Endothelial cell of umbilical vein (primary cell): Measurements from ENCODE around the gene CHSY1. TPM values are rescaled to one million over a fixed set of nuclear protein-coding genes. Genes with fewer than 3 reads are reported as not detected.
A peak's percentile ranks its signal among the peaks of the same experiment; 100 is the strongest.

Experiments
- BruUV-seq: library from RNA; stranded (reverse); fragments of 400-500 nt; replicated peaks from 2 replicates; lab custom pipeline; 2021; lab: Mats Ljungman, UMichigan
- CTCF ChIA-PET: fragments of 300-600, 350-600 bp; sonication (Branson Sonifier 250); formaldehyde crosslinking; loops from one replicate; lab custom pipeline; 2021; ENCODE audit warnings: antibody characterized with exemption, inconsistent platforms; lab: Charles Lee
- POLR2A ChIA-PET: fragments of 300-600, 350-600 bp; sonication (Branson Sonifier 250); formaldehyde crosslinking; loops from one replicate; lab custom pipeline; 2021; ENCODE audit warnings: antibody characterized with exemption, inconsistent platforms; lab: Charles Lee
- DNase-seq: peaks from one replicate; pipeline ENCODE4 v3.0.0-alpha.2; 2011; ENCODE audit warnings: low read depth, low spot score
- FAIRE-seq: peaks from 2 replicates; lab custom pipeline; 2011; peaks lifted over from hg19 to GRCh38; lab: Jason Lieb, UNC
- H2AFZ ChIP-seq: 2 replicates; pipeline ENCODE4 v1.6.0; 2012; ENCODE audit warnings: low read depth, low read length, control low read depth, inconsistent platforms
- H3K27ac ChIP-seq: 2 replicates; pipeline ENCODE4 v1.5.1; 2011; ENCODE audit warnings: low read depth, mild to moderate bottlenecking, control low read depth, low read length, moderate library complexity; ENCODE audit not compliant: insufficient read depth
- H3K27me3 ChIP-seq, 2 experiments: 2 replicates each; pipeline versions ENCODE4 v1.6.0 to v1.6.1; 2011; ENCODE audit warnings: low read length in 2 of 2, mixed read lengths in 1 of 2; ENCODE audit not compliant: control insufficient read depth in 2 of 2, insufficient read depth in 2 of 2
- H3K36me3 ChIP-seq, 2 experiments: 2 replicates in 1 of 2; 3 replicates in 1 of 2; pipeline ENCODE4 v1.5.1; 2011; ENCODE audit warnings: low read length in 2 of 2, mild to moderate bottlenecking in 1 of 2, moderate library complexity in 1 of 2; ENCODE audit not compliant: control insufficient read depth in 2 of 2, insufficient read depth in 2 of 2; ENCODE audit errors: extremely low read depth in 1 of 2
- H3K4me1 ChIP-seq: 3 replicates; pipeline ENCODE4 v1.5.1; 2011; ENCODE audit warnings: mild to moderate bottlenecking, low read length; ENCODE audit not compliant: control insufficient read depth, insufficient read depth; ENCODE audit errors: extremely low read depth
- H3K4me2 ChIP-seq: 2 replicates; pipeline ENCODE4 v1.6.1; 2011; ENCODE audit warnings: low read length, control low read depth, mixed read lengths; ENCODE audit not compliant: insufficient read depth
- H3K4me3 ChIP-seq, 3 experiments: fragments of 200-600 bp in 1 of 3; sonication (generic), shearing (Covaris generic) in 1 of 3; replicated peaks in 1 of 3; 2 replicates each; pipeline ENCODE4 v1.5.1; 2011 to 2016; ENCODE audit warnings: control low read depth in 3 of 3, low read length in 3 of 3, mild to moderate bottlenecking in 2 of 3, inconsistent platforms in 1 of 3, low read depth in 1 of 3, moderate library complexity in 1 of 3; ENCODE audit not compliant: insufficient read depth in 1 of 3
- H3K79me2 ChIP-seq: 2 replicates; pipeline ENCODE4 v1.6.0; 2012; ENCODE audit warnings: low read length, inconsistent platforms; ENCODE audit not compliant: control insufficient read depth, insufficient read depth
- H3K9ac ChIP-seq: replicated peaks from 2 replicates; pipeline ENCODE3; 2011; ENCODE audit warnings: low read length, control low read depth; ENCODE audit not compliant: insufficient read depth; ENCODE audit errors: extremely low read depth
- H3K9me1 ChIP-seq: replicated peaks from 3 replicates; pipeline ENCODE4 v1.6.0; 2011; ENCODE audit warnings: mild to moderate bottlenecking, low read length; ENCODE audit not compliant: control insufficient read depth, insufficient read depth; ENCODE audit errors: extremely low read depth
- H3K9me3 ChIP-seq: replicated peaks from 2 replicates; pipeline ENCODE4 v1.5.1; 2012; ENCODE audit warnings: low read length, inconsistent platforms; ENCODE audit not compliant: control insufficient read depth, insufficient read depth
- H4K20me1 ChIP-seq: replicated peaks from 2 replicates; pipeline ENCODE3; 2011; ENCODE audit warnings: mild to moderate bottlenecking, low read length; ENCODE audit not compliant: control insufficient read depth, insufficient read depth; ENCODE audit errors: extremely low read depth
- CTCF ChIP-seq, 2 donors: IDR thresholded peaks; 1 replicate in 1 of 2; 2 replicates in 1 of 2; pipeline ENCODE4 v1.5.1; 2011; ENCODE audit warnings: low read length in 2 of 2, mild to moderate bottlenecking in 2 of 2, moderate library complexity in 2 of 2, control low read depth in 1 of 2, inconsistent platforms in 1 of 2, low read depth in 1 of 2; ENCODE audit not compliant: insufficient read depth in 1 of 2; ENCODE audit errors: extremely low read depth in 1 of 2
- EZH2 ChIP-seq: IDR thresholded peaks from 2 replicates; pipeline ENCODE4 v1.6.1; 2012; ENCODE audit warnings: borderline replicate concordance, low read depth, mild to moderate bottlenecking, moderate library complexity, low read length, inconsistent platforms; ENCODE audit not compliant: severe bottlenecking
- FOS ChIP-seq: IDR thresholded peaks from 2 replicates; pipeline ENCODE4 v1.6.1; 2011; ENCODE audit warnings: mild to moderate bottlenecking, low read length, moderate library complexity, borderline replicate concordance; ENCODE audit not compliant: insufficient read depth
- GATA2 ChIP-seq: IDR thresholded peaks from 2 replicates; pipeline ENCODE4 v1.7.0; 2011; ENCODE audit warnings: low read depth, mild to moderate bottlenecking, moderate library complexity, mixed read lengths, low read length; ENCODE audit not compliant: insufficient read length, insufficient read depth
- JUN ChIP-seq: IDR thresholded peaks from 2 replicates; pipeline ENCODE4 v1.6.1; 2011; ENCODE audit warnings: borderline replicate concordance, low read depth; ENCODE audit not compliant: insufficient read length, insufficient read depth
- MYC ChIP-seq: IDR thresholded peaks from one replicate; pipeline ENCODE4 v1.6.1; 2011; ENCODE audit warnings: mild to moderate bottlenecking, low read depth, low read length
- POLR2A ChIP-seq: IDR thresholded peaks from 2 replicates; pipeline ENCODE4 v1.6.1; 2012; ENCODE audit warnings: low read depth, mild to moderate bottlenecking, control low read depth, low read length
- POLR2AphosphoS5 ChIP-seq: IDR thresholded peaks from 2 replicates; pipeline ENCODE4 v1.6.1; 2012; ENCODE audit warnings: low read depth, mild to moderate bottlenecking, control low read depth, low read length, moderate library complexity; ENCODE audit not compliant: insufficient read depth
- dilution Hi-C: fragments of 300-500 bp; cut with MboI; formaldehyde crosslinking; loops from one replicate; pipeline ENCODE4 v1.15.0; 2019; ENCODE audit warnings: low sequenced_read_pairs; ENCODE audit not compliant: extremely low pct_ligation_motif_present
- intact Hi-C: fragments of 100-400 bp; cut with micrococcal nuclease; formaldehyde crosslinking; loops from one replicate; pipeline ENCODE4 v1.10.0; 2022
- polyA plus RNA-seq, 4 experiments: library from polyadenylated mRNA; depleted of rRNA in 3 of 4; stranded (reverse) in 3 of 4; unstranded in 1 of 4; fragments of >200 nt; gene quantifications; 2 replicates each; pipeline versions ENCODE4 v1.2.1 to v1.2.3, GENCODE V29; 2011 to 2012; ENCODE audit warnings: missing spikeins in 1 of 4
- total RNA-seq: library from RNA; stranded (reverse); gene quantifications from 2 replicates; pipeline ENCODE4 v1.2.3, GENCODE V29; 2021
- TF ChIP-seq, protein P1 (sequence below): IDR thresholded peaks from 2 replicates; pipeline ENCODE4 v1.6.1; 2011; ENCODE audit not compliant: insufficient read depth, insufficient read length

Gene CHSY1
- total and polyA plus RNA-seq, 2 donors (not counting 3 experiments of a cell fraction or from before 2014, with no cell fraction given) = 23.7 to 50.8 TPM

- Histone ChIP-seq H3K27me3 (no peaks in the 10 kb centered on the region), H3K9me1 (no peaks in the 10 kb centered on the region), H3K79me2 (peaks cover 100% of the 10 kb centered on the region), H3K4me3 (no peak overlapping the region), H3K4me2 (peak overlapping the region; percentile 14), H3K27ac (no peak overlapping the region), H3K9ac (no peak overlapping the region), H3K4me1 (peaks cover 47% of the 10 kb centered on the region), H3K9me3 (no peaks in the 10 kb centered on the region), H3K36me3 (no peaks in the 10 kb centered on the region), H4K20me1 (peaks cover 22% of the 10 kb centered on the region), H2AFZ (no peak overlapping the region)
- TF ChIP-seq CTCF (IDR thresholded peaks at IDR 0.05; ENCODE audit: extremely low read depth in 1 of 2, insufficient read depth in 1 of 2, low read depth in 1 of 2, low read length in 2 of 2) (no peak), GATA2 (no peak), MYC (no peak), FOS (no peak), POLR2AphosphoS5 (no peak), JUN (no peak), EZH2 (no peak), POLR2A (no peak)
- TF ChIP-seq, protein P1, sequence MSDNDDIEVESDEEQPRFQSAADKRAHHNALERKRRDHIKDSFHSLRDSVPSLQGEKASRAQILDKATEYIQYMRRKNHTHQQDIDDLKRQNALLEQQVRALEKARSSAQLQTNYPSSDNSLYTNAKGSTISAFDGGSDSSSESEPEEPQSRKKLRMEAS = no peak
- FAIRE-seq (no peak), DNase-seq (no peak)
- no TSS peak for BruUV-seq
- dilution Hi-C loops (loop anchor here (5.0 kb wide), 1 partner anchor 35 kb away; no protein-coding TSS in a partner anchor), intact Hi-C loops (loop anchor here (2.0 kb wide), 1 partner anchor 18 kb away; no protein-coding TSS in a partner anchor)
- ChIA-PET POLR2A (interaction anchor here (0.6 kb wide), 1 partner anchor 10 kb away, joined by 7 read pairs; the partner anchor contains the start of gene CHSY1), CTCF (interaction anchor here (0.7 to 1.9 kb wide), 9 partner anchors 10 to 172 kb away, joined by 3 to 7 read pairs (median 3); partner anchors contain the start of gene CHSY1)
Measured at GRCh38 chr15:101242160-101242998, 9.5 kb downstream of the CHSY1 start.
